K562 (cell line): Measurements from ENCODE around the gene RPL27. TPM values are rescaled to one million over a fixed set of nuclear protein-coding genes. Genes with fewer than 3 reads are reported as not detected.
A peak's percentile ranks its signal among the peaks of the same experiment; 100 is the strongest.

ENCODE experiments used
- BCL6 ChIP-seq: fragments of 250-450 bp; sonication (Bioruptor Pico); IDR thresholded peaks from 2 replicates; pipeline ENCODE4 v1.4.0; 2020
- CREB1 ChIP-seq, 2 experiments: sonication (generic) in 1 of 2; formaldehyde crosslinking in 1 of 2; IDR thresholded peaks; 2 replicates each; pipeline versions ENCODE4 v1.6.1 to v1.8.0; 2012 to 2022; ENCODE audit warnings: inconsistent platforms in 1 of 2, mild to moderate bottlenecking in 1 of 2, missing genetic modification reagents in 1 of 2, moderate library complexity in 1 of 2
- E2F1 ChIP-seq: sonication (generic); formaldehyde crosslinking; IDR thresholded peaks from 2 replicates; pipeline ENCODE4 v1.8.1; 2023; ENCODE audit warnings: mild to moderate bottlenecking, missing genetic modification reagents, moderate library complexity
- FOXO4 ChIP-seq: fragments of 450-650 bp; formaldehyde crosslinking; IDR thresholded peaks from 2 replicates; pipeline ENCODE4 v1.4.0; 2020; ENCODE audit warnings: mild to moderate bottlenecking, moderate library complexity
- FUS ChIP-seq: fragments of 200-400 bp; formaldehyde crosslinking; optimal IDR thresholded peaks from 2 replicates; pipeline ENCODE3; 2017; ENCODE audit warnings: low read depth, low read length
- GABPB1 ChIP-seq: sonication (generic); formaldehyde crosslinking; IDR thresholded peaks from 2 replicates; pipeline ENCODE4 v1.8.0; 2022; ENCODE audit warnings: mild to moderate bottlenecking, missing genetic modification reagents
- HCFC1 ChIP-seq: IDR thresholded peaks from 2 replicates; pipeline ENCODE4 v1.6.1; 2012; ENCODE audit warnings: low read depth, low read length, improper control_type of control experiment
- HDAC8 ChIP-seq: fragments of 450-650 bp; IDR thresholded peaks from 2 replicates; pipeline ENCODE4 v1.6.1; 2016; ENCODE audit warnings: mild to moderate bottlenecking, missing genetic modification characterization, moderate library complexity, missing compliant biosample characterization
- IRF9 ChIP-seq: fragments of 450-650 bp; IDR thresholded peaks from 2 replicates; pipeline ENCODE4 v1.6.1; 2016; ENCODE audit warnings: missing biosample characterization, missing genetic modification characterization
- KDM4B ChIP-seq, 2 experiments: fragments of 450-650 bp in 1 of 2; sonication (generic) in 1 of 2; IDR thresholded peaks; 2 replicates each; pipeline ENCODE4 v1.6.1; 2016 to 2017; ENCODE audit warnings: borderline replicate concordance in 2 of 2, antibody characterized with exemption in 1 of 2, low read depth in 1 of 2, mild to moderate bottlenecking in 1 of 2
- NUFIP1 ChIP-seq: fragments of 450-650 bp; IDR thresholded peaks from 2 replicates; pipeline ENCODE4 v1.6.1; 2018; ENCODE audit not compliant: partially characterized antibody
- RAD21 ChIP-seq, 2 experiments: fragments of 250-450 bp in 1 of 2; fragments of 450-650 bp in 1 of 2; sonication (Bioruptor Pico) in 1 of 2; formaldehyde crosslinking in 1 of 2; IDR thresholded peaks in 1 of 2; conservative IDR thresholded peaks in 1 of 2; 2 replicates each; pipeline versions ENCODE4 v1.4.0 to v1.8.0; 2020 to 2022; ENCODE audit warnings: mild to moderate bottlenecking in 2 of 2, moderate library complexity in 1 of 2
- RBM14 ChIP-seq: fragments of 200-400 bp; formaldehyde crosslinking; IDR thresholded peaks from 2 replicates; pipeline ENCODE4 v1.6.1; 2018; ENCODE audit warnings: low read depth, mild to moderate bottlenecking, low read length, moderate library complexity, borderline replicate concordance; ENCODE audit not compliant: insufficient read depth
- RBM15 ChIP-seq: fragments of 200-400 bp; formaldehyde crosslinking; IDR thresholded peaks from 2 replicates; pipeline ENCODE4 v1.6.1; 2018; ENCODE audit warnings: mild to moderate bottlenecking, low read length, moderate library complexity; ENCODE audit not compliant: insufficient read depth
- SIN3B ChIP-seq: fragments of 450-650 bp; IDR thresholded peaks from 2 replicates; pipeline ENCODE4 v1.6.1; 2017; ENCODE audit warnings: low read depth, mild to moderate bottlenecking, moderate library complexity
- SMARCB1 ChIP-seq: IDR thresholded peaks from 2 replicates; pipeline ENCODE4 v1.6.1; 2011; ENCODE audit warnings: improper control_type of control experiment, low read depth; ENCODE audit not compliant: insufficient read length
- SNAPC5 ChIP-seq: fragments of 250-450 bp; sonication (Bioruptor Pico); IDR thresholded peaks from 2 replicates; pipeline ENCODE4 v1.8.0; 2021; ENCODE audit warnings: moderate library complexity, mild to moderate bottlenecking, inconsistent platforms
- SPI1 ChIP-seq: IDR thresholded peaks from 2 replicates; pipeline ENCODE4 v1.6.1; 2011; ENCODE audit warnings: low read depth, low read length, control low read depth, borderline replicate concordance
- TAF9B ChIP-seq: fragments of 450-650 bp; IDR thresholded peaks from 2 replicates; pipeline ENCODE4 v1.6.1; 2018; ENCODE audit warnings: mild to moderate bottlenecking; ENCODE audit not compliant: partially characterized antibody
- TEAD4 ChIP-seq, 2 experiments: sonication (generic) in 1 of 2; formaldehyde crosslinking in 1 of 2; IDR thresholded peaks; 2 replicates each; pipeline versions ENCODE4 v1.6.1 to v1.8.0; 2012 to 2022; ENCODE audit warnings: borderline replicate concordance in 1 of 2, inconsistent platforms in 1 of 2, low read length in 1 of 2, mild to moderate bottlenecking in 1 of 2, missing genetic modification reagents in 1 of 2
- ZNF121 ChIP-seq: sonication (generic); formaldehyde crosslinking; conservative IDR thresholded peaks from 2 replicates; pipeline ENCODE4 v1.8.0; 2022; ENCODE audit warnings: missing genetic modification reagents
- ZNF24 ChIP-seq: fragments of 450-650 bp; IDR thresholded peaks from 2 replicates; pipeline ENCODE4 v1.6.1; 2016
- ZNF347 ChIP-seq: fragments of 450-650 bp; formaldehyde crosslinking; IDR thresholded peaks from 2 replicates; pipeline ENCODE4 v1.4.0; 2020; ENCODE audit warnings: low read depth, mild to moderate bottlenecking, moderate library complexity
- ZNF778 ChIP-seq: fragments of 450-650 bp; formaldehyde crosslinking; IDR thresholded peaks from 2 replicates; pipeline ENCODE4 v1.4.0; 2020; ENCODE audit warnings: mild to moderate bottlenecking, moderate library complexity
- polyA plus RNA-seq, 8 experiments: library from polyadenylated mRNA; depleted of rRNA in 4 of 8; stranded (reverse) in 5 of 8; unstranded in 3 of 8; fragments of >200 nt; fragmentation: Nextera tagmentation in 2 of 8; fragmentation: Illumina TruSeq in 1 of 8; extraction: Ambion mirVana in 2 of 8; extraction: Trizol in 1 of 8; gene quantifications; 2 replicates each; pipeline versions ENCODE4 v1.2.1 to v1.2.3, GENCODE V29; 2011 to 2014; ENCODE audit warnings: inconsistent platforms in 1 of 8, missing spikeins in 1 of 8
- total RNA-seq, 7 experiments: library from RNA; depleted of rRNA in 6 of 7; stranded (reverse); fragments of >200 nt in 6 of 7; fragmentation: Illumina TruSeq in 2 of 7; extraction: Trizol in 2 of 7; gene quantifications; 2 replicates each; pipeline versions ENCODE4 v1.2.1 to v1.2.3, GENCODE V29; 2011 to 2021; ENCODE audit warnings: low replicate concordance in 1 of 7

RPL27 gene
- total and polyA plus RNA-seq, 9 of the 15 experiments (the other 6 are each of a cell fraction or from before 2014, with no cell fraction given), result 1,539 to 6,155 (median 3,710) TPM

- TF ChIP-seq RBM15, result no peak
- peak; percentile 78 for TF ChIP-seq TAF9B
- peak; percentile 94 for TF ChIP-seq CREB1 (IDR thresholded peaks at IDR 0.05)
- TF ChIP-seq CREB1 (CRISPR knock-in tag; IDR thresholded peaks at IDR 0.05), result peak; percentile 85
- TF ChIP-seq ZNF778 (CRISPR knock-in tag), result no peak
- TF ChIP-seq FUS, result no peak
- peak; percentile 96 for TF ChIP-seq SIN3B
- no peak for TF ChIP-seq GABPB1 (CRISPR knock-in tag)
- TF ChIP-seq KDM4B (IDR thresholded peaks at IDR 0.05; ENCODE audit: borderline replicate concordance in 2 of 2, low read depth in 1 of 2), result 0 out of 4 replicates have a peak, but pooled peaks of 1 of the 2 experiments have one; percentile 22
- TF ChIP-seq TEAD4 (IDR thresholded peaks at IDR 0.05; ENCODE audit: low read length), result peak; percentile 63; the same call in 1 of the 2 replicates
- no peak for TF ChIP-seq TEAD4 (CRISPR knock-in tag; IDR thresholded peaks at IDR 0.05; ENCODE audit: borderline replicate concordance)
- TF ChIP-seq ZNF121 (CRISPR knock-in tag), result no peak
- TF ChIP-seq HCFC1, result peak; percentile 67
- no peak for TF ChIP-seq E2F1 (CRISPR knock-in tag)
- no peak for TF ChIP-seq RAD21 (CRISPR knock-in tag; conservative IDR thresholded peaks at IDR 0.05 in 1 of 2, IDR thresholded peaks at IDR 0.05 in 1 of 2)
- TF ChIP-seq ZNF347 (CRISPR knock-in tag), result no peak
- TF ChIP-seq ZNF24, result no peak
- TF ChIP-seq SMARCB1, result no peak
- TF ChIP-seq NUFIP1, result no peak
- TF ChIP-seq SNAPC5 (CRISPR knock-in tag), result no peak
- TF ChIP-seq RBM14, result no peak
- TF ChIP-seq SPI1, result no peak
- no peak for TF ChIP-seq HDAC8 (tag)
- no peak for TF ChIP-seq IRF9
- TF ChIP-seq BCL6, result no peak
- no peak for TF ChIP-seq FOXO4 (CRISPR knock-in tag)
These were observed 33.9 kb upstream of the RPL27 start, which contains the start of gene AARSD1 (continued) for GRCh38 chr17:42964161-42964932.
